T-helper 22 cell (primary cell): ENCODE results near the gene SLC16A6.
"Not testable (repeated sequence)": the region's sequence is repeated elsewhere in the genome, so short reads cannot be mapped to it uniquely, and the experiment has no call there.

Experiments used
- DNase-seq: peaks from one replicate; pipeline ENCODE4 v3.0.0-alpha.2; 2020; ENCODE audit warnings: low read depth

The SLC16A6 gene

GRCh38 chr17:68310152-68310551, 19.2 kb upstream of the SLC16A6 start:
- DNase-seq, result no peak

- not testable (repeated sequence) for DNase-seq
These were observed 18.2 kb upstream of the SLC16A6 start for GRCh38 chr17:68309066-68309670.

GRCh38 chr17:68308486-68308885, 17.6 kb upstream of the SLC16A6 start:
- DNase-seq, result not testable (repeated sequence)

GRCh38 chr17:68307443-68307842, 16.5 kb upstream of the SLC16A6 start:
- no peak for DNase-seq

GRCh38 chr17:68306819-68307218, 15.9 kb upstream of the SLC16A6 start:
- no peak for DNase-seq

GRCh38 chr17:68305142-68305541, 14.2 kb upstream of the SLC16A6 start:
- no peak for DNase-seq

- no peak for DNase-seq
These were observed 13.8 kb upstream of the SLC16A6 start for GRCh38 chr17:68304706-68305105.

- DNase-seq, result no peak
These were observed 11.7 kb upstream of the SLC16A6 start for GRCh38 chr17:68302666-68303065.

- DNase-seq, result no peak
These were observed 11.2 kb upstream of the SLC16A6 start for GRCh38 chr17:68302066-68302564.

GRCh38 chr17:68301438-68301959, 10.6 kb upstream of the SLC16A6 start:
- no peak for DNase-seq

GRCh38 chr17:68299817-68300216, 8.9 kb upstream of the SLC16A6 start:
- DNase-seq, result no peak

GRCh38 chr17:68298601-68299000, 7.7 kb upstream of the SLC16A6 start:
- DNase-seq, result no peak

- no peak for DNase-seq
These were observed 6.3 kb upstream of the SLC16A6 start for GRCh38 chr17:68297195-68297594.

- peak; percentile 62 for DNase-seq
These were observed 5.6 kb upstream of the SLC16A6 start for GRCh38 chr17:68296217-68297191.

GRCh38 chr17:68295086-68295485, 4.2 kb upstream of the SLC16A6 start:
- DNase-seq, result no peak

- no peak for DNase-seq
These were observed 3.7 kb upstream of the SLC16A6 start for GRCh38 chr17:68294617-68295016.

- no peak for DNase-seq
These were observed 3.2 kb upstream of the SLC16A6 start for GRCh38 chr17:68294196-68294555.

GRCh38 chr17:68293490-68294195, 2.7 kb upstream of the SLC16A6 start:
- DNase-seq, result no peak

- no peak for DNase-seq
These were observed 1.7 kb upstream of the SLC16A6 start for GRCh38 chr17:68292689-68293040.

GRCh38 chr17:68291836-68292688, 1.1 kb upstream of the SLC16A6 start:
- DNase-seq, result peak; percentile 95

GRCh38 chr17:68290268-68290954, 516 bp downstream of the SLC16A6 start:
- peak; percentile 73 for DNase-seq
